ENCODE data around the gene REV3L.

REV3L gene

GRCh38 chr6:111503194-111503593, 20.2 kb upstream of the REV3L start:
- Histone ChIP-seq H3K9me2 (replicated peaks; ENCODE audit: insufficient read depth, low read length) (no peaks in the 10 kb centered on the region), H3K4me2 (ENCODE audit: low read depth, low read length, poor library complexity, severe bottlenecking) (no peak overlapping the region), H3F3A (ENCODE audit: insufficient read depth) (0 out of 2 replicates have a peak, but pooled peaks cover 4% of the 10 kb centered on the region), H3K4me3 (ENCODE audit: insufficient read depth, low read length, poor library complexity, severe bottlenecking) (no peak overlapping the region), H3K9ac (ENCODE audit: low read length) (no peak overlapping the region), H3K79me2 (ENCODE audit: insufficient read depth, low read length) (peaks cover 16% of the 10 kb centered on the region), H4K20me1 (ENCODE audit: low read depth, low read length) (no peaks in the 10 kb centered on the region), H3K27ac (ENCODE audit: low read depth, low read length) (no peak overlapping the region), H3K27me3 (ENCODE audit: low read length) (no peaks in the 10 kb centered on the region), H3K9me3 (ENCODE audit: insufficient read depth, low read length) (no peaks in the 10 kb centered on the region), H2AFZ (ENCODE audit: low read depth, low read length, severe bottlenecking) (no peak overlapping the region), H3K36me3 (ENCODE audit: low read length) (no peaks in the 10 kb centered on the region)
- no peak for TF ChIP-seq EZH2phosphoT487 (conservative IDR thresholded peaks at IDR 0.05; ENCODE audit: low read length)
- no peak for TF ChIP-seq CTCF (IDR thresholded peaks at IDR 0.05; ENCODE audit: insufficient read depth, low read length, poor library complexity, severe bottlenecking)

GRCh38 chr6:111502154-111502553, 19.1 kb upstream of the REV3L start:
- peaks cover 19% of the 10 kb centered on the region for H3K79me2 ChIP-seq (ENCODE audit: insufficient read depth, low read length)
- no peak overlapping the region for H3K4me2 ChIP-seq (ENCODE audit: low read depth, low read length, poor library complexity, severe bottlenecking)
- no peaks in the 10 kb centered on the region for H3K9me3 ChIP-seq (ENCODE audit: insufficient read depth, low read length)
- no peaks in the 10 kb centered on the region for H3K36me3 ChIP-seq (ENCODE audit: low read length)
- no peak overlapping the region for H3K4me3 ChIP-seq (ENCODE audit: insufficient read depth, low read length, poor library complexity, severe bottlenecking)
- H3K9ac ChIP-seq (ENCODE audit: low read length) = no peak overlapping the region
- no peaks in the 10 kb centered on the region for H3K27me3 ChIP-seq (ENCODE audit: low read length)
- no peaks in the 10 kb centered on the region for H4K20me1 ChIP-seq (ENCODE audit: low read depth, low read length)
- H2AFZ ChIP-seq (ENCODE audit: low read depth, low read length, severe bottlenecking) = no peak overlapping the region
- no peaks in the 10 kb centered on the region for H3K9me2 ChIP-seq (replicated peaks; ENCODE audit: insufficient read depth, low read length)
- H3F3A ChIP-seq (ENCODE audit: insufficient read depth) = 0 out of 2 replicates have a peak, but pooled peaks cover 4% of the 10 kb centered on the region
- no peak overlapping the region for H3K27ac ChIP-seq (ENCODE audit: low read depth, low read length)
- no peak for TF ChIP-seq EZH2phosphoT487 (conservative IDR thresholded peaks at IDR 0.05; ENCODE audit: low read length)
- TF ChIP-seq CTCF (IDR thresholded peaks at IDR 0.05; ENCODE audit: insufficient read depth, low read length, poor library complexity, severe bottlenecking) = no peak

- Histone ChIP-seq H3K4me2 (ENCODE audit: low read depth, low read length, poor library complexity, severe bottlenecking) (no peak overlapping the region), H3K27me3 (ENCODE audit: low read length) (no peaks in the 10 kb centered on the region), H3F3A (ENCODE audit: insufficient read depth) (0 out of 2 replicates have a peak, but pooled peaks cover 4% of the 10 kb centered on the region), H3K9me2 (replicated peaks; ENCODE audit: insufficient read depth, low read length) (no peaks in the 10 kb centered on the region), H3K9me3 (ENCODE audit: insufficient read depth, low read length) (no peaks in the 10 kb centered on the region), H2AFZ (ENCODE audit: low read depth, low read length, severe bottlenecking) (no peak overlapping the region), H3K36me3 (ENCODE audit: low read length) (no peaks in the 10 kb centered on the region), H4K20me1 (ENCODE audit: low read depth, low read length) (no peaks in the 10 kb centered on the region), H3K79me2 (ENCODE audit: insufficient read depth, low read length) (peaks cover 39% of the 10 kb centered on the region), H3K27ac (ENCODE audit: low read depth, low read length) (no peak overlapping the region), H3K9ac (ENCODE audit: low read length) (no peak overlapping the region), H3K4me3 (ENCODE audit: insufficient read depth, low read length, poor library complexity, severe bottlenecking) (no peak overlapping the region)
- TF ChIP-seq CTCF (IDR thresholded peaks at IDR 0.05; ENCODE audit: insufficient read depth, low read length, poor library complexity, severe bottlenecking) = no peak
- TF ChIP-seq EZH2phosphoT487 (conservative IDR thresholded peaks at IDR 0.05; ENCODE audit: low read length) = no peak
These were observed 16.3 kb upstream of the REV3L start for GRCh38 chr6:111499269-111499793.

All from SU-DHL-6 (cell line).